GM18499 (cell line): ENCODE measurements around the gene MED16.
"Not testable (repeated sequence)": the region's sequence is repeated elsewhere in the genome, so short reads cannot be mapped to it uniquely, and the experiment has no call there.

ENCODE experiments used
- ATAC-seq: cut with Tn5 transposase; IDR thresholded peaks from one replicate; pipeline ENCODE4 v1.9.1; 2021; ENCODE audit warnings: moderate number of reproducible peaks; ENCODE audit not compliant: insufficient read depth, unreplicated experiment

Gene MED16

DNA sequence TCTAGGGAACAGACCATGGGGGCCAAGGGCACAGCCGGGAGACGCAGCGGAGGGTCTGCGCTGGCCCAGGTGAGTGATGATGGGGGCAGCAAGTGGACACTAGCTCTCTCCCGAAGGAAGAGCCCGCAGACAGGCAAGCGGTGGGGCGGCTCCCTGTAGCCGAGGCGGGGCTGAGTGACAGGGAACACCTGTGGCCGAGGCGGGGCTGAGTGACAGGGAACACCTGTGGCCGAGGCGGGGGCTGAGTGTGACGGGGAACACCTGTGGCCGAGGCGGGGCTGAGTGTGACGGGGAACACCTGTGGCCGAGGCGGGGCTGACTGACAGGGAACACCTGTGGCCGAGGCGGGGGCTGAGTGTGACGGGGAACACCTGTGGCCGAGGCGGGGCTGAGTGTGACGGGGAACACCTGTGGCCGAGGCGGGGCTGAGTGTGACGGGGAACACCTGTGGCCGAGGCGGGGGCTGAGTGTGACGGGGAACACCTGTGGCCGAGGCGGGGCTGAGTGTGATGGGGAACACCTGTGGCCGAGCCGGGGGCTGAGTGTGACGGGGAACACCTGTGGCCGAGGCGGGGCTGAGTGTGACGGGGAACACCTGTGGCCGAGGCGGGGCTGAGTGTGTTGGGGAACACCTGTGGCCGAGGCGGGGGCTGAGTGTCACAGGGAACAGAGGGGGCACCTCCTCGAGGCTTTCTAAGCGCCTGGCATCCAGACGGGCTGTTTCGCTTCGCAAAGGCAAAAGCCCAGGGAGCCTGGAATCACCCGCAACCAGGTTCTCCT, 1.4 kb downstream of the MED16 start:
- ATAC-seq: not testable (repeated sequence)

DNA sequence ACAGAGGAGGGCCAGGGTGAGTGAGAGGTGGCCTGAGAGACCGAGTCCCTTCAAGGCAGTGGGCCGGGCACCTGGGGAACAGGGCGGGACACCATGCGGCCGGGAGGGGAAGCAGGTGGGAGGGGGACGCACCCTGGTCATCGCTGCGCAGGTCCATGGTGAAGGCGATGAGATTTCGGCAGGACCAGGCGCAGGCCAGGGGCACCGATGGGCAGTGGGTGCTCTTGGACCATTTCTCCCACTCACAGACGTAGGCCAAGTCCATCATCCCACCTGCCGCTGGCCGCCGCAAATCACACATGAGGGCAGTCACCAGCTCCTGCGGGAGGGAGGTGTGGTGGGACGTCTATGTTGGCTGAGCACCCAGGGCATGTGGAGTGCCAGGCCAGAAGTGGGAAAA, 2.2 kb downstream of the MED16 start:
- ATAC-seq: no peak

DNA sequence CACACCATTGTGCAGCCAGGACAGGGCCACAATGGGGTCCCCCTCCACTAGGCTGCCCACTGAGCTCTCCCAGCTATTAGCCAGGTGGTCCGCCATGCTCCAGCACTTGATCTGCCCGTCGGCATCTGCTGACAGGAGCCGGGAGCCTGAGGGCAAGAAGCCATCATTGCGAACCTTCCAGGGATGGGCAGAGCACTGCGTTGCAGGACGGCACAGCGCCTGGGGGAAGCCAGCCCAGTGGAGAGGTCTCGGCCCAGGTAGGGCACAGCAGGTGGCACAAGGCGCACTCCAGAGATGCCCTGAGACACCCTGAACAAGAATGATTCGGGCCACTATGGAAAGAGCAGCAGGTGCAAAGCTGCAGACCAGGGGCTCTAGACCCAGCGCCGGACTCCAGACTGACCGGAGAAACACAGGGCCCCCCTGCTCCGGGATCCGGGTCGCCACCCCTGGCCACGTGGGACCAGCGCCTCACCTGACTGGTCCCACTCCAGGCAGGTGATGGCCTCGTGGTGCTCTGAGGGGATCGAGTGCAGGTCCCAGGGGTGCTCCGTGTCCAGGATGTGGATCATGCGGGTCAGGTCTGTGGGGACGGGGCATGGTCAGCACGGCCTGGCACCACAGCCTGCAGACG, 3.2 kb downstream of the MED16 start:
- no peak for ATAC-seq

DNA sequence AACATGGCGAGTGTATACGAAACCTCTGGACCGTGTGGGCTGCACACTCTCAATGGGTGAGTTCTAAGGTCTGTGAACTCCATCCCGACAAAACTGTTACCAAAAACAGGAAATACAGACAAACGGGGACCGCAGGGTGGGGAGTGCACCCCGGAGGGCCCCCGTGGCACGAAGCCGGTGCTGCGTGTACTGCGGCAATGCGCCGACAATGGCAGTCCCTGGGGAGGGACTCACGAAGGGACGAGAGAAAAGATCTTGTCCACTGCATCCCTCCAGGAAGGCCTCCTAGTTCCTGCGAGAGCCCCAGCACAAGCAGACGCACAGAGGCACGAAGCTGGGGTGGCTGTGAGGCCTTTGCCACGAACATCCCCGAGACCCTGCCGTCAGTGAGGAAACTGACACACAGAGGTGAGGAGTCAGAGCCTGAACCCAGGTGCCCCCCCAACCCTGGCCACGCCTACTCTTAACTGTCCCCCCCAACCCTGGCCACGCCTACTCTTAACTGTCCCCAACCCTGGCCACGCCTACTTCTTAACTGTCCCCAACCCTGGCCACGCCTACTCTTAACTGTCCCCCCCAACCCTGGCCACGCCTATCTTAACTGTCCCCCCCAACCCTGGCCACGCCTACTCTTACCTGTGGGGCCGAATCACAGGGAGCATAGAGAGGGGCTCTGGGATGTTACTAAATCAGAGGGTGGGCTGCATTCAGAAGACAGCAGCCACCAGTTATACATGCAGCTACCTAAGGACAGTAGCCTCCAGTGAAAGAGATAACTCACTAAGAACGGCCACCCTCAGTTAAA, 4.2 kb downstream of the MED16 start:
- no peak for ATAC-seq

DNA sequence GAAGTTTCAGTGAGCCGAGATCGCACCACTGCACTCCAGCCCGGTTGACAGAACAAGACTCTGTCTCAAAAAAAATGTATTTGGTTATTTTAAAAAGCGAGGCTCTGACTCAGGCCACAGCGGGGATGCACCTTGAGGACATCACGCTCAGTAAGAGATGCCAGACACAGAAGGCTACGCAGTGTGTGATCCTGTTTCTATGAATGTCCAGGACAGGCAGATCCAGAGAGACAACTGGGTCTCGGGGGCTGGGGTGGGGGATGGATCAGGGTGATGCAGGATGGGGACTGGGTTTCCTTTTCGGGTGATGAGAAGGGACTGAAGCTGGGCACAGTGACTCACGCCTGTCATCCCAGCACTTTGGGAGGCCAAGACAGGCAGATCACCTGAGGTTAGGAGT, 5.4 kb downstream of the MED16 start:
- no peak for ATAC-seq

DNA sequence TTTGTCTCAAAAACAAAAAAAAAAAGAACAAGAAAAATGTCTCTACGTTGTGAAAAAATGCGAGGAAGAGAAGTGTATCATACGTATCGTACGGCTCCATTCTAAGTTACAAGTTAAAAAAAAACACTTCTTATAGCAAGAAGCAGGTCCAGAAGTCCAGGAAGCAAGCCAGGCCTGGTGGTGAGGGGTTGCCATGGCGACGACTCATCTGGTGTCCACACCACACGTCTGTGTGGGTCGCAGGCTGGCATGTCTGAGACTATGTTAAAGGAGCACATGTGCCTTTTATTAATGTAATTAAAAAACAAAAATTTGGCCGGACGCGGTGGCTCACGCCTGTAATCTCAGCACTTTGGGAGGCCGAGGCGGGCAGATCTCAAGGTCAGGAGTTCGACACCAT, 5.9 kb downstream of the MED16 start:
- ATAC-seq: no peak

DNA sequence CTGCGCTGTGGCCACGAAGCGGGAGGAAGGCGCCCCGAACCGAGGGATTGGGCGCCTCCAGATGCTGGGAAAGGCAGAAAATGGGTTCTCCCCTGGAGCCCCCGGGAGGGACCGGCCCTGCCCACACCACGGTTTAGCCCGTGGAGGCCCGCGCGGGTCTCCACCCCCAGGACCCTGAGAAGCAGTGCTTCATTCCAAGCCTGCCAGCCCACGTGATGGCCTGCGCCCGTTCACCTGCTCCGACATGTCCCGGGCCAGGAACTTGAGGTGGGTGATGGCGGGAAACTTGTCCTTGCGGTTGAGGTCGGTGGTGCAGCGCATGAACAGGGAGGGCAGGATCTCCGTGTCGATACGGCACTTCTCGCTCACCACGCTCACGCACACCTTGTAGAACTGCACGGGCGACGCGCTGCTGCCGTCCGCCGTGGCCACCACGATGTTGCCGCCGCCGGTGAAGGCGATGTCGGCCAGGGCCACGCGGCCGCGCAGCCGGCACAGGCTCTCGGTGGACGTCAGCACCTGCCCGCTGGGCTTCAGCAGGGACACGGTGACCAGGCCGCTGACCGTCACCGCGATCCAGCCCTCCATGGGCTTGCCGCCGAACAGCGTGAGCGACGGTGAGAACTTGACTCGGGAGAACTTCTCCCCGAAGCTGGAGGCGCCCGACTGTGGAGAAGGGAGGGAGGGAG, 7.3 kb downstream of the MED16 start:
- no peak for ATAC-seq

DNA sequence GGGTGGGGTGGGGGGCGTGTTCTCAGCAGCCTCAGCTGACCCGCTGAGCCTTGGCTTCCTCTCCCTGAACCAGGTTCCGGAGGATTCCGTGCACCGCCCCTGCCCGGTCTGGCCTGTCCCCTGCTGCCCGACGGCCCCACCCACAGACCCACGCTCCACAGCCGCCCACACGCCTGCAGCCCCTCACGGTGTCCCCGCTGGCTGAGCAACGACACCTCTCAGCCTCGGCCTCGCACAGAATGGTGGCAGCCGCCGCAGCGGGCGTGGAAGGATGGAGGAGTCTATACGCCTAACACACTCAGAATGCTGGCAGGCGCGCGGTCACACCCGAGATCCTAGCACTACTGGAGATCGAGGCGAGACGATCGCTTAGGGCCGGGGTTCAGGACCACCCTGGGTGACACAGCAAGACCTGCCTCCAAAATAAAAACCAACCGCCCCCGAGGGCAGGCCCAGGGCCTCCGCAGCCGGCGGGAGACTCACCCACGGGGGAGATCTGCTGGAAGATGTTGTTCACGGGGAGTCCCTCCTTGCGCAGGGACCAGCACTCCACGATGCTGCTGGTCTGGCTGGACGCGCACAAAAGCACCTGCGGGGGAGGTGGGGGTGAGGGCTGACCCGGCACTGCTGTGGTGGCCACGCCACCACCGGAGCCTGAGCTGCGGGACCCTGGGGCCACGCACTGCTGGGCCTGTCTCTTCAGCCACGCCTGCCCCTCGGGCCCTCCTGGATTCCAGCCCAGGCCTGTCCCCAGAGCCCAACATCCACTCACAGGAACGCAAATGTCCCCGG, 8.4 kb downstream of the MED16 start:
- no peak for ATAC-seq

DNA sequence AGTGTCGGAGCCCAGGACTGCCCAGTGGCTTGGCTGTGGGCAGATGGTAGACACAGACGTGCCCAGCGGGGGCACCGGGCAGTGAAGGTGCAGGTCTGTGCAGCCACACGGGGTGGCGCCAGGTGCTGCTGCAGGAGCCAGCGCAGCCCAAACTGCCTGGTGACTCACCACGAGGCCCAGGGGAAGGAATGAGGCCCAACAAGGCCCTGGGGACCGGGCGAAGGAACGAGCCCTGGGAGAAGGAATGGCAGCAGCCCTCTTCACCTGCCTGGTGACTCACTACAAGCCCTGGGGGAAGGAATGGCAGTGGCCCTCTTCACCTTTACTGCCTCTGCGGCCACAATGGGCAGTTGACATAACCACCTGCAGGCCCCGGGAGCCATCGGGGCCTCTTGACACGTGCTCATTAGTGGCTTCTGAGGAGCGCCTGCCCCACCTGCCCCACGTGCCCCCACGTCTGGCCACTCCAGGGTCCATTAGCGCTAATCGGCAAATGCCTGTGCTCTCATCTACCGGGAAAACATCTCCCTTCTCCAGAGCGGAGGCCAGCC, 9.3 kb downstream of the MED16 start:
- ATAC-seq: no peak

DNA sequence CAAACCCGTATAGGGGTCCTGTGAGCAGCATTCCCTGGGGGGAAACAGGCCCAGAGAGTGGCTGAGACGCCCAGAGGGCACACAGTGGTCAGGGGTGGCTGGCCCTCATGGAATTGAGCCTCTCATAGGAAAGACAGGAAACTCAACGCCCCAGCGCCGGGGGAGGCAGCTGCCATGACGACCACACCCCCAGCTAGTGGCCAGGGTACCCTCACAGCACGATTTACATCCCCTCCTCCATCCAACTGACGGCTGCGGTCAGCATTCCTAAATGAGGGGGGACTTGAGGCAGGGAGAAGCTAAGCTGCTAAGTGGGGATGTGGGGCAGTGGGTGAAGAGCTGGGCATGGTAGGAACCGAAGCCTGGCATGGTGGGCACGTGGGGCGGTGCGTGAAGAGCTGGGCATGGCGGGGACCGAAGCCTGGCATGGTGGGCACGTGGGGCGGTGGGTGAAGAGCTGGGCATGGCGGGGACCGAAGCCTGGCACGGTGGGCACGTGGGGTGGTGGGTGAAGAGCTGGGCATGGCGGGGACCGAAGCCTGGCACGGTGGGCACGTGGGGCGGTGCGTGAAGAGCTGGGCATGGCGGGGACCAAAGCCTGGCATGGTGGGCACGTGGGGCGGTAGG, 10.0 kb downstream of the MED16 start:
- ATAC-seq: no peak

DNA sequence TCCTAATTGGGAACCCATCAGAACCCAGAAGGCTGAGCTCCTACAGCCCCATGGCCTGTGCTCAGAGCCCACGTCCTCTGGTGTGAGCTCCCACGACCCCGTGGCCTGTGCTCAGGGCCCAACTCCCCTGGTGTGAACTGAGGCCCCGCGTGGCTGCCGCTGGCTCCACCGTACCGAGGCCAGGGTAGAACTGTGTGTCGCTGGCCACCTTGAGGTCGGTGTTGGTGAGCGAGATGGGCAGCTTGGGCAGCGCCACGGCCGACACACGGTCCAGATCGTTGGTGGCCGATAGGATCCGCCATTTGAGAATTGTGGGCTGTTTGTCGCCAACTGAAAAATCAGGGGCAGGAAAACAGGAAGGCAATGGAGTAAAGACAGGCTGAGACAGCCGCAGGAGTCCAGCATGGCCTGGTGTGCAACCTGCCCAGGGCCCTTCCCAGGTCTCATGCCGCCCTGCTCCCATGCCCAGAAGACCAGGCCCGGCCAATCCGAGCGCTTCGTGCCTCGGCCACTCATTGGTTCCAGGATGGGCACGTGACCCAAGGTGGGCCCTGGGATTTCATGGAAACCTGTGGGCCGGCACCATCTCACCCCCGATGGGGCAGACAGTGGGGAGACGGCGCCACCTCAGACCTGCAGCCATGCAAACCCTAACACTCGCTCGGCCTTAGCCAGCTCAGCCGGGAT, 11.5 kb downstream of the MED16 start:
- ATAC-seq: no peak

DNA sequence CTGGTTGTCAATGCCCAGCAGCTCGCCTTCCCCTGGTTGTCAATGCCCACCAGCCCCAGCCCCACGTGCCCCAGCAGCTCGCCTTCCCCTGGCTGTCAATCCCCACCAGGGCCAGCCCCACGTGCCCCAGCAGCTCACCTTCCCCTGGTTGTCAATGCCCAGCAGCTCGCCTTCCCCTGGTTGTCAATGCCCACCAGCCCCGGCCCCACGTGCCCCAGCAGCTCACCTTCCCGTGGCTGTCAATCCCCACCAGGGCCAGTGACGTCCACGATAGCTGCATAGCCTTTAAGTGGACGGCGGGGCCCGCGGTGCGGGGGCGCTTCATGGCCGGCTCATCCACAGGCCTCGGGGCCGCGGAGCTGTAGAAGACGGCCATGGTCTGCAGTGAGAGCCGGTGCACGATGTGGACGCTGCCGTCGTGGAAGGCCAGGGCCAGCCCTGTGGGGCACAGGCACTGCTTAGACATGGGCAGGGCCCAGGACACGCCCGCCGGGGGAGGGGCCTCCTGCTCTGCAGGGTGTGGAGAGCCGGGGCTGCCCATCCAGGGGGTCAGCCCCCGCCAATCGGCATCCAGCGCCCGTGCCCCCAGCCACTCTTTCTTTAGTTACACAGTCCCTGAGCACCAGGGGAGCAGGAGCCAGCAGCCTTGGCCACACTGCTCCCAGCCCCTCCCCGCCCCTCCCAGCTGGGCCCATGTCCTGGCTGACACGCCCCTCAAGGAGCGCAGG, 13.1 kb downstream of the MED16 start:
- ATAC-seq: no peak

DNA sequence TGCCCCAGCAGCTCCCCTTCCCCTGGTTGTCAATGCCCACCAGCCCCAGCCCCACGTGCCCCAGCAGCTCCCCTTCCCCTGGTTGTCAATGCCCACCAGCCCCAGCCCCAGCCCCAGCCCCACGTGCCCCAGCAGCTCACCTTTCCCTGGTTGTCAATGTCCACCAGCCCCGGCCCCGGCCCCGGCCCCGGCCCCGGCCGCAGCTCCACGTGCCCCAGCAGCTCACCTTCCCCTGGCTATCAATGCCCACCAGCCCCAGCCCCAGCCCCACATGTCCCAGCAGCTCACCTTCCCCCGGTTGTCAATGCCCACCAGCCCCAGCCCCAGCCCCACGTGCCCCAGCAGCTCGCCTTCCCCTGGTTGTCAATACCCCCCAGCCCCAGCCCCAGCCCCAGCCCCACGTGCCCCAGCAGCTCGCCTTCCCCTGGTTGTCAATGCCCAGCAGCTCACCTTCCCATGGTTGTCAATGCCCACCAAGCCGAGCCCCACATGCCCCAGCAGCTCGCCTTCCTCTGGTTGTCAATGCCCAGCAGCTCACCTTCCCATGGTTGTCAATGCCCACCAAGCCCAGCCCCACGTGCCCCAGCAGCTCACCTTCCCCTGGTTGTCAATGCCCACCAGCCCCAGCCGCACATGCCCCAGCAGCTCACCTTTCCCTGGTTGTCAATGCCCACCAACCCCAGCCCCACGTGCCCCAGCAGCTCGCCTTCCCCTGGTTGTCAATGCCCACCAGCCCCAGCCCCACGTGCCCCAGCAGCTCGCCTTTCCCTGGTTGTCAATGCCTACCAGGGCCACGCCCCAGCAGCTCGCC, 14.0 kb downstream of the MED16 start:
- not testable (repeated sequence) for ATAC-seq

DNA sequence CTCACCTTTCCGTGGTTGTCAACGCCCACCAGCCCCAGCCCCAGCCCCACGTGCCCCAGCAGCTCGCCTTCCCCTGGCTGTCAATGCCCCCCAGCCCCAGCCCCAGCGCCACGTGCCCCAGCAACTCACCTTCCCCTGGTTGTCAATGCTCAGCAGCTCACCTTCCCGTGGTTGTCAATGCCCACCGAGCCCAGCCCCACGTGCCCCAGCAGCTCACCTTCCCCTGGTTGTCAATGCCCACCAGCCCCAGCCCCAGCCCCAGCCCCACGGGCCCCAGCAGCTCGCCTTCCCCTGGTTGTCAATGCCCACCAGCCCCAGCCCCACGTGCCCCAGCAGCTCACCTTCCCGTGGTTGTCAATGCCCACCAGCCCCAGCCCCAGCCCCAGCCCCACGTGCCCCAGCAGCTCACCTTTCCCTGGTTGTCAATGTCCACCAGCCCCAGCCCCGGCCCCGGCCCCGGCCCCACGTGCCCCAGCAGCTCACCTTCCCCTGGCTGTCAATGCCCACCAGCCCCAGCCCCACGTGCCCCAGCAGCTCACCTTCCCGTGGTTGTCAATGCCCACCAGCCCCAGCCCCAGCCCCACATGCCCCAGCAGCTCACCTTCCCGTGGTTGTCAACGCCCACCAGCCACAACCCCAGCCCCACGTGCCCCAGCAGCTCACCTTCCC, 14.9 kb downstream of the MED16 start:
- not testable (repeated sequence) for ATAC-seq

DNA sequence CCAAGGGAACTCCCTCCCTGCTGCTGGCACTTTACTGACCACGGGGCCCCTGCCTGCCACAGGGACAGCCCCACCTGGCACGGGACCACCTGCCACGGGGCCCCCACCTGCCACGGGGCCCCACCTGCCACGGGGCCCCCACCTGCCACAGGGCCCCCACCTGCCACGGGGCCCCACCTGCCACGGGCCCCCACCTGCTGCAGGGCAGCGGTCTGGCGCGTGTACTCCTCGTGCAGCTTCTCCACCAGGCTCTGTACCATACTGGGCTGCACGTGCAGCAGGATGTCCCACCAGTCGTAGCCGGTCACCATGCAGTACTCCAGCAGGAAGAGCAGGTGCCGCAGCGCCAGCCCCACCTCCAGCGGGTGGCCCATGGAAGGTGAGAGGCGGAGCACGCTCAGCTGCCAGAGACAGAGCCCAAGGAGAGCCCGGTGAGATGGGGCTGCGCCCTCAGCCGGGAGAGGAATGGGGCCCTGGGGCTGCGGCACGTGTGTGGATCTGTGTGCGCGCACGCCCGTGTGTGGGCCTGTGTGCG, 16.1 kb downstream of the MED16 start:
- no peak for ATAC-seq

DNA sequence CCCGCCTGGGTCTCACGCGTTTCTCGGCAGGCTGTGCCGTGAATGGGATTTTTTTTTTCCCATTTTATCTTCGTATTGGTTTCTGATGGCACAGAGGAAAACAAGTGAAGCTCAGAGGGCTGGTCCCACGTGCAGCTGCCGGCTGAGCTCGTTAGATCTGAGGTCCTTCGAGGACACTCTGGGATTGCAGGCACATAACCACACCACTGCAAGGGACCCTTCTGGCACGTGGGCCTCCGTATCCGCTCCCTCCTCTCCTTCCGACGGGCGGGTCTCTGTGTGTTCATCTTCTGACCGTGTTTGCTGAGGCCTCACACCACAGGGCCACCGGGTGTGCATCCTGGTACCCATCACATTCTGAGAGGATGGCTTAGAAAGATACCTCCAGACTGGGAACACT, 16.9 kb downstream of the MED16 start:
- ATAC-seq: no peak
